Nephron progenitor cell (in vitro differentiated cells): ENCODE data around the gene ACOT7.

Experiments
- DNase-seq: peaks from one replicate; pipeline ENCODE4 v3.0.0; 2021
- H3K27ac Mint-ChIP-seq: 2 replicates; pipeline ENCODE4 v1.8.0; 2021; ENCODE audit warnings: mild to moderate bottlenecking, moderate library complexity, mixed read lengths
- H3K27me3 Mint-ChIP-seq: 2 replicates; pipeline ENCODE4 v1.8.0; 2021; ENCODE audit warnings: mild to moderate bottlenecking, low read depth, mixed read lengths; ENCODE audit not compliant: poor library complexity
- H3K36me3 Mint-ChIP-seq: 2 replicates; pipeline ENCODE4 v1.8.0; 2021; ENCODE audit warnings: low read depth, mixed read lengths
- H3K4me1 Mint-ChIP-seq: 2 replicates; pipeline ENCODE4 v1.8.0; 2021; ENCODE audit warnings: mixed read lengths
- H3K4me3 Mint-ChIP-seq: 2 replicates; pipeline ENCODE4 v1.8.0; 2021; ENCODE audit warnings: mild to moderate bottlenecking, moderate library complexity, mixed read lengths
- H3K9me3 Mint-ChIP-seq: 2 replicates; pipeline ENCODE4 v1.8.0; 2021; ENCODE audit warnings: mild to moderate bottlenecking, moderate library complexity, mixed read lengths
- CTCF ChIP-seq: fragments of 200-600 bp; sonication (generic); IDR thresholded peaks from 2 replicates; pipeline ENCODE4 v1.5.0; 2021; ENCODE audit warnings: antibody characterized with exemption

The ACOT7 gene

GRCh38 chr1:6274102-6274501 is 119.5 kb downstream of the ACOT7 start:
- Mint-ChIP-seq H3K4me1 (peaks cover 91% of the 10 kb centered on the region), H3K4me3 (no peak overlapping the region), H3K36me3 (no peaks in the 10 kb centered on the region), H3K27me3 (peaks cover 8% of the 10 kb centered on the region), H3K9me3 (no peaks in the 10 kb centered on the region), H3K27ac (no peak overlapping the region)
- no peak for DNase-seq
- no peak for TF ChIP-seq CTCF

DNA sequence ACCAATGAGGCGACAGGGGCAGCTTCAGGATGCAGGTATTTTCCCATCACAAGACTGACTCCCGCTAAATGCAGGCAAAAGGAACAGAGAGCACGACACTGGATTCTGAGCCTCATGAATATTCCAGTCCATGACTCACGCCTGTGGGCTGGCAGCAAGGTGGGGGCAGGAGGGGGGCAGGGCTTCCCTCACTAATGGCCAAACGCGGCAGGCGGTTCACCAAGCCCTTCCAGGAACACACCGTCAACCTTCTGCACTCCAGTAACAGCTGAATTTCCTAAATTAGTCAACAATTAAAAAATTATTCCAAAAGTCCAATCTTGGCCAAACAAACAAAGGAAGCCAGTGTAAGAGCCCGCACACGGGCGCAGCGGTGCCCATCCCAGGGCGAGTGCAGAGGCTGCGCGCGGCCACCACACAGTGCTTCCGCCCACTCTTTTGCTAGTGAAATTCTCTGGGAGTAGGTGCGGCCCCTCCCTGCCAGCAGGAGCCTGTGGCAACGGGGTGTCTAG is 120.1 kb downstream of the ACOT7 start:
- Mint-ChIP-seq H3K4me1 (peaks cover 91% of the 10 kb centered on the region), H3K27ac (no peak overlapping the region), H3K9me3 (no peaks in the 10 kb centered on the region), H3K4me3 (no peak overlapping the region), H3K27me3 (peaks cover 6% of the 10 kb centered on the region), H3K36me3 (no peaks in the 10 kb centered on the region)
- TF ChIP-seq CTCF = no peak
- no peak for DNase-seq

GRCh38 chr1:6272868-6273267 is 120.7 kb downstream of the ACOT7 start:
- Mint-ChIP-seq H3K27me3 (peaks cover 6% of the 10 kb centered on the region), H3K9me3 (no peaks in the 10 kb centered on the region), H3K36me3 (no peaks in the 10 kb centered on the region), H3K4me3 (peak overlapping the region; percentile 54), H3K27ac (no peak overlapping the region), H3K4me1 (peaks cover 91% of the 10 kb centered on the region)
- DNase-seq = no peak
- peak; percentile 12 for TF ChIP-seq CTCF

DNA sequence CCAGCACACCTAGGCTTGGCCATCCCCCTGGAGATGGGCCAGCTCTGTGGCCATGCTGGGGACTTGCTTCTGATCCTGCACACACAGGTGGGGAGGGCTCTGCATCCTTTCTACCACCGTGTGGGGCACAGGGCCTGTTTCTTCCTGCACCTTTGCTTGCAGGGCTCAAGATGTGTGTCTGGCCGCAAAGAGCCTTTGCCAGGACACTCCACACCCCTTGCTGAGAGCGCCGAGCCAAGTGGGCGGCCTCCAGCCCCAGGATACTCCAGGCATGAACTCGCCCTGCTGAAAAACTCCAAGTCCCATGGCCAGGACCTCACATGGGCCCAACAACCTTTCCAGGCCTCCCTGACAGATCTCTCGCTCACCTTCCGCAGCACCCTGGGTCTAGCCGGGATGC is 121.1 kb downstream of the ACOT7 start:
- no peak for DNase-seq
- no peak for TF ChIP-seq CTCF
- no peak overlapping the region for H3K27ac Mint-ChIP-seq
- H3K9me3 Mint-ChIP-seq = no peaks in the 10 kb centered on the region
- H3K27me3 Mint-ChIP-seq = peaks cover 3% of the 10 kb centered on the region
- peak overlapping the region; percentile 54 for H3K4me3 Mint-ChIP-seq
- H3K4me1 Mint-ChIP-seq = peaks cover 91% of the 10 kb centered on the region
- H3K36me3 Mint-ChIP-seq = no peaks in the 10 kb centered on the region

- H3K27me3 Mint-ChIP-seq = peaks cover 2% of the 10 kb centered on the region
- DNase-seq = peak; percentile 36
These were observed 122.0 kb downstream of the ACOT7 start for GRCh38 chr1:6271554-6271953.

More at GRCh38 chr1:6271554-6271953, 122.0 kb downstream of the ACOT7 start:
- no peak for TF ChIP-seq CTCF
- H3K4me1 Mint-ChIP-seq = peaks cover 92% of the 10 kb centered on the region
- no peaks in the 10 kb centered on the region for H3K36me3 Mint-ChIP-seq
- H3K27ac Mint-ChIP-seq = no peak overlapping the region
- H3K4me3 Mint-ChIP-seq = peak overlapping the region; percentile 53
- H3K9me3 Mint-ChIP-seq = no peaks in the 10 kb centered on the region
